ENCODE results near the gene BCS1L. TPM values are rescaled to one million over a fixed set of nuclear protein-coding genes. Genes with fewer than 3 reads are reported as not detected.

Gene BCS1L
- 39.1 to 49.2 TPM (median 44.4 TPM) in 5 replicates for total RNA-seq (2022; extraction: Qiagen RNA extraction)

GRCh38 chr2:218659258-218659987, at the start of gene BCS1L, which contains the start of gene ZNF142:
Gene BCS1L, plus strand, starts transcription at chr2:218659683. Its CDS starts 1,305 bp downstream, at chr2:218660988.
Gene ZNF142, minus strand, starts transcription at chr2:218659623. Its CDS starts 3,194 bp downstream, at chr2:218656429.

GRCh38 chr2:218671654-218672566, 12.4 kb downstream of the BCS1L start, which contains the start of the genes RNF25 and STK36:
Gene RNF25, minus strand, starts transcription at chr2:218672002. Its CDS starts 32 bp downstream, at chr2:218671970.
Gene STK36, plus strand, starts transcription at chr2:218672086. Its CDS starts 744 bp downstream, at chr2:218672830.

GRCh38 chr2:218710687-218711549, 51.4 kb downstream of the BCS1L start, which contains the start of gene TTLL4:
Gene TTLL4, plus strand, starts transcription at chr2:218710835. Its CDS starts 26,842 bp downstream, at chr2:218737677.

Other genes starting within 250 kb of the BCS1L start
- 0.16 to 0.40 TPM (median 0.27 TPM) in 5 replicates for gene VIL1, start 240.6 kb upstream of the BCS1L start, total RNA-seq (2022; extraction: Qiagen RNA extraction)
- 3.7 to 6.8 TPM (median 5.6 TPM) in 5 replicates for gene USP37, start 91.3 kb upstream of the BCS1L start, total RNA-seq (2022; extraction: Qiagen RNA extraction)
- 36.8 to 43.3 TPM (median 40.7 TPM) in 5 replicates for gene CNOT9, start 90.8 kb upstream of the BCS1L start, total RNA-seq (2022; extraction: Qiagen RNA extraction)
- gene PLCD4, start 51.8 kb upstream of the BCS1L start, total RNA-seq (2022; extraction: Qiagen RNA extraction) = 0.14 to 0.46 TPM (median 0.28 TPM) in 5 replicates
- gene ZNF142, start 60 bp upstream of the BCS1L start, total RNA-seq (2022; extraction: Qiagen RNA extraction) = 10.4 to 22.5 TPM (median 20.8 TPM) in 5 replicates
- 52.0 to 64.2 TPM (median 55.0 TPM) in 5 replicates for gene RNF25, start 12.3 kb downstream of the BCS1L start, total RNA-seq (2022; extraction: Qiagen RNA extraction)
- gene STK36, start 12.4 kb downstream of the BCS1L start, total RNA-seq (2022; extraction: Qiagen RNA extraction) = 6.7 to 12.3 TPM (median 11.4 TPM) in 5 replicates
- 20.6 to 29.0 TPM (median 28.3 TPM) in 5 replicates for gene TTLL4, start 51.2 kb downstream of the BCS1L start, total RNA-seq (2022; extraction: Qiagen RNA extraction)
- 0.15 to 0.18 TPM (median 0.18 TPM) in 5 replicates for gene CYP27A1, start 122.5 kb downstream of the BCS1L start, total RNA-seq (2022; extraction: Qiagen RNA extraction)
- gene PRKAG3, start 172.1 kb downstream of the BCS1L start, total RNA-seq (2022; extraction: Qiagen RNA extraction) = 0.04 TPM in 1 of 5 replicates, not detected in the others
- 0.11 to 0.26 TPM (median 0.22 TPM) in 5 replicates for gene WNT6, start 200.1 kb downstream of the BCS1L start, total RNA-seq (2022; extraction: Qiagen RNA extraction)
- 0.05 to 0.08 TPM (median 0.06 TPM) in 5 replicates for gene WNT10A, start 221.2 kb downstream of the BCS1L start, total RNA-seq (2022; extraction: Qiagen RNA extraction)

Measured in A549 treated with dexamethasone at 1 μM for 4 hours (cell line).